CD4-positive, alpha-beta T cell (primary cell): ENCODE data around the gene TXNRD3. TPM values are rescaled to one million over a fixed set of nuclear protein-coding genes. Genes with fewer than 3 reads are reported as not detected.

Experiments
- ATAC-seq: fragments of 200-7000 bp; cut with Tn5 transposase; one replicate; pipeline ENCODE4 v1.10.0; 2022; ENCODE audit warnings: mild to moderate bottlenecking; ENCODE audit not compliant: poor library complexity
- CTCF ChIA-PET: fragments of 350-600 bp; sonication (Branson Sonifier 250); formaldehyde crosslinking; loops from one replicate; lab custom pipeline; 2021; ENCODE audit warnings: antibody characterized with exemption, inconsistent platforms; lab: Charles Lee
- POLR2A ChIA-PET: fragments of 350-600 bp; sonication (Branson Sonifier 250); formaldehyde crosslinking; loops from one replicate; lab custom pipeline; 2021; ENCODE audit warnings: antibody characterized with exemption, inconsistent platforms; lab: Charles Lee
- DNase-seq, 14 experiments: peaks; one replicate each; pipeline ENCODE4 v3.0.0-alpha.2; 2013 to 2020; ENCODE audit warnings: mixed read lengths in 2 of 14
- H3K27ac ChIP-seq, 2 donors: one replicate each; pipeline versions ENCODE4 v1.5.1 to v1.7.0; 2013; ENCODE audit warnings: low read length in 2 of 2, low read depth in 1 of 2, mild to moderate bottlenecking in 1 of 2
- H3K27me3 ChIP-seq, 2 experiments: 1 replicate in 1 of 2; 2 replicates in 1 of 2; pipeline versions ENCODE4 v1.6.1 to v1.7.0; 2013; ENCODE audit warnings: low read length in 2 of 2, control low read depth in 1 of 2, mild to moderate bottlenecking in 1 of 2, moderate library complexity in 1 of 2; ENCODE audit not compliant: insufficient read depth in 2 of 2, control insufficient read depth in 1 of 2
- H3K36me3 ChIP-seq: one replicate; pipeline ENCODE4 v1.6.1; 2013; ENCODE audit warnings: low read length, control low read depth; ENCODE audit not compliant: insufficient read depth
- H3K4me1 ChIP-seq: one replicate; pipeline ENCODE4 v1.6.1; 2013; ENCODE audit warnings: low read length, control low read depth; ENCODE audit not compliant: insufficient read depth
- H3K4me3 ChIP-seq: one replicate; pipeline ENCODE4 v1.5.1; 2013; ENCODE audit warnings: mild to moderate bottlenecking, low read length, moderate library complexity
- H3K9me3 ChIP-seq, 2 experiments: 1 replicate in 1 of 2; 2 replicates in 1 of 2; pipeline versions ENCODE4 v1.6.1 to v1.7.0; 2013; ENCODE audit warnings: low read length in 2 of 2, mild to moderate bottlenecking in 2 of 2, control low read depth in 1 of 2, moderate library complexity in 1 of 2; ENCODE audit not compliant: control insufficient read depth in 1 of 2, insufficient read depth in 1 of 2
- H3K27ac Mint-ChIP-seq: one replicate; pipeline ENCODE4 v1.8.0; 2020; ENCODE audit warnings: mixed read lengths
- H3K27me3 Mint-ChIP-seq: one replicate; pipeline ENCODE4 v1.8.0; 2021; ENCODE audit warnings: mixed read lengths
- H3K36me3 Mint-ChIP-seq: one replicate; pipeline ENCODE4 v1.8.0; 2021; ENCODE audit warnings: low read depth, mixed read lengths
- H3K4me1 Mint-ChIP-seq: one replicate; pipeline ENCODE4 v1.8.0; 2021; ENCODE audit warnings: low read depth, mixed read lengths
- H3K4me3 Mint-ChIP-seq: one replicate; pipeline ENCODE4 v1.8.0; 2020; ENCODE audit warnings: mild to moderate bottlenecking, mixed read lengths
- H3K9me3 Mint-ChIP-seq: one replicate; pipeline ENCODE4 v1.8.0; 2020; ENCODE audit warnings: mixed read lengths
- CTCF ChIP-seq: fragments of 200-600 bp; IDR thresholded peaks from one replicate; pipeline ENCODE4 v1.8.0; 2022; ENCODE audit warnings: antibody characterized with exemption, mild to moderate bottlenecking
- intact Hi-C, 2 experiments: fragments of 100-400 bp; cut with DNase I in 1 of 2; cut with micrococcal nuclease in 1 of 2; formaldehyde crosslinking; loops; one replicate each; pipeline versions ENCODE4 v1.15.1 to v1.9.0; 2023 to 2025; cut with DNase I, micrococcal nuclease
- total RNA-seq, 174 experiments: library from RNA in 2 of 174; stranded (reverse) in 2 of 174; gene quantifications; one replicate each; pipeline ENCODE4 v1.2.3 and lab custom pipeline; 2021 to 2026

The TXNRD3 gene
- total RNA-seq, 2 experiments from 2014 or later: 1.0 to 1.5 TPM

- CTCF ChIA-PET: no interaction called here
- Mint-ChIP-seq H3K4me1 (peaks cover 13% of the 10 kb centered on the region), H3K27ac (no peak overlapping the region), H3K36me3 (peaks cover 15% of the 10 kb centered on the region), H3K9me3 (no peaks in the 10 kb centered on the region), H3K27me3 (no peaks in the 10 kb centered on the region), H3K4me3 (no peak overlapping the region)
- no peak for DNase-seq
- no peaks in the 10 kb centered on the region for H3K4me1 ChIP-seq
- no peak for TF ChIP-seq CTCF
- ATAC-seq: no peak
- H3K27ac ChIP-seq: no peak overlapping the region
- H3K4me3 ChIP-seq: no peak overlapping the region
- no peaks in the 10 kb centered on the region for H3K9me3 ChIP-seq
- no peaks in the 10 kb centered on the region for H3K36me3 ChIP-seq
- no peaks in the 10 kb centered on the region for H3K27me3 ChIP-seq
- POLR2A ChIA-PET: no interaction called here
- intact Hi-C loops: no loop called here
These were observed 37.4 kb downstream of the TXNRD3 start for GRCh38 chr3:126617571-126617970.

- intact Hi-C loops: no loop called here
- Histone ChIP-seq H3K27ac (no peak overlapping the region), H3K4me1 (no peaks in the 10 kb centered on the region), H3K9me3 (no peaks in the 10 kb centered on the region), H3K27me3 (no peaks in the 10 kb centered on the region), H3K36me3 (no peaks in the 10 kb centered on the region), H3K4me3 (no peak overlapping the region)
- ChIA-PET POLR2A (no interaction called here), CTCF (no interaction called here)
- H3K27ac Mint-ChIP-seq: no peak overlapping the region
- no peak for TF ChIP-seq CTCF
- no peaks in the 10 kb centered on the region for H3K27me3 Mint-ChIP-seq
- H3K4me3 Mint-ChIP-seq: no peak overlapping the region
- no peak for DNase-seq
- H3K4me1 Mint-ChIP-seq: peaks cover 18% of the 10 kb centered on the region
- no peak for ATAC-seq
- H3K9me3 Mint-ChIP-seq: no peaks in the 10 kb centered on the region
- peaks cover 19% of the 10 kb centered on the region for H3K36me3 Mint-ChIP-seq
These were observed 38.0 kb downstream of the TXNRD3 start for GRCh38 chr3:126616931-126617330.

- H3K36me3 ChIP-seq: no peaks in the 10 kb centered on the region
- ChIA-PET CTCF (no interaction called here), POLR2A (no interaction called here)
- peaks cover 18% of the 10 kb centered on the region for H3K4me1 Mint-ChIP-seq
- intact Hi-C loops: no loop called here
- ATAC-seq: no peak
- H3K27ac Mint-ChIP-seq: no peak overlapping the region
- H3K27me3 Mint-ChIP-seq: no peaks in the 10 kb centered on the region
- no peaks in the 10 kb centered on the region for H3K27me3 ChIP-seq
- H3K9me3 Mint-ChIP-seq: no peaks in the 10 kb centered on the region
- peaks cover 31% of the 10 kb centered on the region for H3K36me3 Mint-ChIP-seq
- no peak overlapping the region for H3K27ac ChIP-seq
- no peak for TF ChIP-seq CTCF
- no peaks in the 10 kb centered on the region for H3K4me1 ChIP-seq
- no peak overlapping the region for H3K4me3 Mint-ChIP-seq
- H3K4me3 ChIP-seq: no peak overlapping the region
- DNase-seq: peak in 2 of 14 experiments; percentile 3 to 15
- H3K9me3 ChIP-seq: no peaks in the 10 kb centered on the region
These were observed 41.3 kb downstream of the TXNRD3 start for GRCh38 chr3:126613479-126614188.
